ENCODE data around the gene CST4.
"Not testable (repeated sequence)": the region's sequence is repeated elsewhere in the genome, so short reads cannot be mapped to it uniquely, and the experiment has no call there.

The CST4 gene

GRCh38 chr20:23670361-23670760 lies 18.5 kb downstream of the CST4 start:
- Histone ChIP-seq H3K27ac (ENCODE audit: low read depth, low read length) (no peak overlapping the region), H3K27me3 (ENCODE audit: control insufficient read depth, insufficient read depth, low read length) (no peaks in the 10 kb centered on the region), H3K9me3 (ENCODE audit: control insufficient read depth, insufficient read depth, low read length) (no peaks in the 10 kb centered on the region), H3K36me3 (ENCODE audit: control insufficient read depth, insufficient read depth, low read length) (no peaks in the 10 kb centered on the region), H3K4me1 (ENCODE audit: control insufficient read depth, insufficient read depth, low read length) (no peaks in the 10 kb centered on the region), H3K4me3 (ENCODE audit: low read depth, low read length) (no peak overlapping the region), H3K9ac (ENCODE audit: low read depth, low read length) (no peak overlapping the region)

DNA sequence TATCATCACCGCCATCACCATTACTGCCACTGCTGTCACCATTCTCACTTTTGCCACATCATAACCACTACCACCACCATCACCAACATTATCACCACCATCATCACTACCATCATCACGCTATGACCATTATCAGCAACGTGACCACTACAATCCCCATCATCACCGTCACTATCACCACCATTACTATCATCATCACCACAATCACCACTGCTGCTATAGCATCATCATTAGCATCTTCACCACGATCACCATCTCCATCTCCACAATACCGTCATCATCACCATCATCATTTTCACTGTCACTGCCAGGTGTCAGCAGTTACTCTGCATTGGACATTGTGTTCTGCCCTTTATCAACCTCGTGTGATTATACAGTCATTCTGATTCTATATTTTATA lies 19.0 kb downstream of the CST4 start:
- Histone ChIP-seq H3K27ac (ENCODE audit: low read depth, low read length) (no peak overlapping the region), H3K27me3 (ENCODE audit: control insufficient read depth, insufficient read depth, low read length) (no peaks in the 10 kb centered on the region), H3K9ac (ENCODE audit: low read depth, low read length) (no peak overlapping the region), H3K36me3 (ENCODE audit: control insufficient read depth, insufficient read depth, low read length) (no peaks in the 10 kb centered on the region), H3K9me3 (ENCODE audit: control insufficient read depth, insufficient read depth, low read length) (no peaks in the 10 kb centered on the region), H3K4me1 (ENCODE audit: control insufficient read depth, insufficient read depth, low read length) (no peaks in the 10 kb centered on the region), H3K4me3 (ENCODE audit: low read depth, low read length) (no peak overlapping the region)

DNA sequence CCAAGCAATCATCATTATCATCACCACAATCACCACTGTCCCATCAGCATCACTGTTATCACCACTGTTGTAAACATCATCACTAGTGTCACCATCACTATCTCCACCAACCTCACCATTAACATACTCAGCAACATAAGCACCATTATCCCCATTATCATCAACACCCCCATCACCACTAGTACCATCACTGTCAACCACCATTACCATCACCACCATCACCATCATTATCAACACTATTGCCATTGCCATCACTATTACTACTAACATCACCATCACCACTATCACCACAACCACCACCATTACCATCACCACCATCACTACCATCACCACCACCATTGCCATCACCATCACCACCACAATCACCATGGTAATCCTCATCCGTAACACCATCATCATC lies 19.5 kb downstream of the CST4 start:
- Histone ChIP-seq H3K9ac (ENCODE audit: low read depth, low read length) (no peak overlapping the region), H3K9me3 (ENCODE audit: control insufficient read depth, insufficient read depth, low read length) (no peaks in the 10 kb centered on the region), H3K4me1 (ENCODE audit: control insufficient read depth, insufficient read depth, low read length) (no peaks in the 10 kb centered on the region), H3K36me3 (ENCODE audit: control insufficient read depth, insufficient read depth, low read length) (no peaks in the 10 kb centered on the region), H3K27ac (ENCODE audit: low read depth, low read length) (no peak overlapping the region), H3K27me3 (ENCODE audit: control insufficient read depth, insufficient read depth, low read length) (no peaks in the 10 kb centered on the region), H3K4me3 (ENCODE audit: low read depth, low read length) (no peak overlapping the region)

DNA sequence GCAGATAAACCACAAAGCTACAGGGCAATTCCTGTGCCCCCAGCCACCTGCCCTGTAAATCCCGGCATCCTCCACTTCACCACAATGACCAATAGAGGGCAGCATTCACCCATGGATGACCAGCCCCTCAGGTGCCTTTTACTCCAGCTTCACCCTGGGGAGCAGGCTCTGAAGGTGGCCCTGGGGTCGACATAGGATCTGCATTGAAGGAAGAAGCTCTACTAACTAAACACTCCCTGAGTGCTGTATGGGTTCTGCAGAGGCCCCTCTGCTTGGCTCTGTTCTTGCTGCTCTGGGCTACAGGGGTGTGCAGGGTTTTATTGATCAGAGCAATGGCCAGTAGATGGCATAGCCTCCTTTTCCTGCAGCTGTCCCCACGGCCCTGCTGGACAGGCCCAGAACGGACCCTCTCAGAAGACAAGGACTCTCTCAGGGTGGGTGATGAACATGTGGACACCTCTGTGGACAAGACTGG lies 20.3 kb downstream of the CST4 start:
- Histone ChIP-seq H3K4me1 (ENCODE audit: control insufficient read depth, insufficient read depth, low read length) (no peaks in the 10 kb centered on the region), H3K27ac (ENCODE audit: low read depth, low read length) (no peak overlapping the region), H3K9me3 (ENCODE audit: control insufficient read depth, insufficient read depth, low read length) (no peaks in the 10 kb centered on the region), H3K4me3 (ENCODE audit: low read depth, low read length) (no peak overlapping the region), H3K27me3 (ENCODE audit: control insufficient read depth, insufficient read depth, low read length) (no peaks in the 10 kb centered on the region), H3K9ac (ENCODE audit: low read depth, low read length) (no peak overlapping the region), H3K36me3 (ENCODE audit: control insufficient read depth, insufficient read depth, low read length) (no peaks in the 10 kb centered on the region)

DNA sequence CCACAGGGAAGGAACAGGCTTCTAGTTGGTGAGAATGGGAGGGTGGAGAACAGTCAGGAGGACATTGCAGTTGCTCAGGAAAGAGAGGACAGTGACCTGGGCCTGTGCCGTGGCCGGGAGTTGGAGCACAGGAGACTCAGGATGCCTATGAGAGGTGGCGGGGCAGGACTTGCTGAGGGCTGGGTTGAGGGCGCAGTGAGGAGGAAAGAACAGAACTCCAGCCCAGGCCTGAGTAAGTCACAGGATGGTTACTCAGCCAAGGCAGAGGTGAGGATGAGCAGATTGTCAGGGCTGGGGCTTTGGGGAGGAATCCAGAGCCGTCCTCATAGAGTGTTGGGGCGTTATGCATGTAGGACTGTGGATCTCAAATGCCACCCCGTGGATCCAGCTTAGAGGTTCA lies 21.2 kb downstream of the CST4 start:
- Histone ChIP-seq H3K4me3 (ENCODE audit: low read depth, low read length) (no peak overlapping the region), H3K9me3 (ENCODE audit: control insufficient read depth, insufficient read depth, low read length) (no peaks in the 10 kb centered on the region), H3K27me3 (ENCODE audit: control insufficient read depth, insufficient read depth, low read length) (no peaks in the 10 kb centered on the region), H3K9ac (ENCODE audit: low read depth, low read length) (no peak overlapping the region), H3K4me1 (ENCODE audit: control insufficient read depth, insufficient read depth, low read length) (no peaks in the 10 kb centered on the region), H3K36me3 (ENCODE audit: control insufficient read depth, insufficient read depth, low read length) (no peaks in the 10 kb centered on the region), H3K27ac (ENCODE audit: low read depth, low read length) (no peak overlapping the region)

GRCh38 chr20:23666698-23667097 lies 22.1 kb downstream of the CST4 start:
- H3K9ac ChIP-seq (ENCODE audit: low read depth, low read length): no peak overlapping the region
- H3K36me3 ChIP-seq (ENCODE audit: control insufficient read depth, insufficient read depth, low read length): no peaks in the 10 kb centered on the region
- H3K4me3 ChIP-seq (ENCODE audit: low read depth, low read length): no peak overlapping the region
- no peaks in the 10 kb centered on the region for H3K9me3 ChIP-seq (ENCODE audit: control insufficient read depth, insufficient read depth, low read length)
- H3K4me1 ChIP-seq (ENCODE audit: control insufficient read depth, insufficient read depth, low read length): no peaks in the 10 kb centered on the region
- H3K27me3 ChIP-seq (ENCODE audit: control insufficient read depth, insufficient read depth, low read length): no peaks in the 10 kb centered on the region
- H3K27ac ChIP-seq (ENCODE audit: low read depth, low read length): no peak overlapping the region

DNA sequence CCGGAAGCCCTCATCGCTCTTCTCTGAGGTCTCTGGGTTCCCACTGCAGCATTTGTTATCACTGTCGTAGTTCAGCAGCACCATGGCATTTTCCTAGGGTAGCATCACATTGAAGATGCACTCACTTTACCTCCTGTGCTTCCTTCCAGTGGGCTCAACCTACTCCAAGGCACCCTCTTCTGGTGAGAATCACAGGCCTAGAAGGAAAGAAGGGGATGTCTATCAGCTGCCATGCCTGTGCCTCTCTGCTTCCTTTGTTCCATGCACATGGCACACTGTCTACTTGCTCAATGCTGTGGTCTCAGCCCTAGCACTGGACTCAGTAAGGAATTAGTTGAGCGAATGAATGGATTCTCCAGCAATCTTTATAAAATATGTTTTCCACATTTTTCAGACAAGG lies 22.6 kb downstream of the CST4 start:
- H3K27ac ChIP-seq (ENCODE audit: low read depth, low read length): no peak overlapping the region
- no peak overlapping the region for H3K9ac ChIP-seq (ENCODE audit: low read depth, low read length)
- no peaks in the 10 kb centered on the region for H3K36me3 ChIP-seq (ENCODE audit: control insufficient read depth, insufficient read depth, low read length)
- H3K4me3 ChIP-seq (ENCODE audit: low read depth, low read length): no peak overlapping the region
- H3K9me3 ChIP-seq (ENCODE audit: control insufficient read depth, insufficient read depth, low read length): no peaks in the 10 kb centered on the region
- no peaks in the 10 kb centered on the region for H3K4me1 ChIP-seq (ENCODE audit: control insufficient read depth, insufficient read depth, low read length)
- no peaks in the 10 kb centered on the region for H3K27me3 ChIP-seq (ENCODE audit: control insufficient read depth, insufficient read depth, low read length)

DNA sequence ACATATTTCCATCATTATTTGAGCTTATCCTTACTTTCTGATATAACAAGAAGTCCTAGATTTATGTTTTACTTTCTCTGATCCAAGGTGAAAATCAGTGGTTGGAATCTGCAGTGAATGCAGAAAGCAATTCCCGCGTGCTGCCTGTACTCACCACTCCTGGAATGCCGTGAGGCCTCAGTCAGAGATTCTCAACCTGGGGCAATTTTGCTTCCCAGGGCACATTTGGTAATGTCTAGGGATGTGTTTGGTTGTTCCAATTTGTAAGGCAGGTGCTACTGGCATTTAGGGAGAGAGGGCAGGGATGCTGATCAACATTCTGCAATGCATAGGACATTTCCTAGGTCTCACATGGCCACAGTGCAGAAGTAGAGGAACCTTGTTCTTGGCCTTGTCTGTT lies 23.9 kb downstream of the CST4 start:
- Histone ChIP-seq H3K9ac (ENCODE audit: low read depth, low read length) (no peak overlapping the region), H3K4me3 (ENCODE audit: low read depth, low read length) (no peak overlapping the region), H3K9me3 (ENCODE audit: control insufficient read depth, insufficient read depth, low read length) (no peaks in the 10 kb centered on the region), H3K27me3 (ENCODE audit: control insufficient read depth, insufficient read depth, low read length) (no peaks in the 10 kb centered on the region), H3K36me3 (ENCODE audit: control insufficient read depth, insufficient read depth, low read length) (no peaks in the 10 kb centered on the region), H3K4me1 (ENCODE audit: control insufficient read depth, insufficient read depth, low read length) (no peaks in the 10 kb centered on the region), H3K27ac (ENCODE audit: low read depth, low read length) (no peak overlapping the region)

DNA sequence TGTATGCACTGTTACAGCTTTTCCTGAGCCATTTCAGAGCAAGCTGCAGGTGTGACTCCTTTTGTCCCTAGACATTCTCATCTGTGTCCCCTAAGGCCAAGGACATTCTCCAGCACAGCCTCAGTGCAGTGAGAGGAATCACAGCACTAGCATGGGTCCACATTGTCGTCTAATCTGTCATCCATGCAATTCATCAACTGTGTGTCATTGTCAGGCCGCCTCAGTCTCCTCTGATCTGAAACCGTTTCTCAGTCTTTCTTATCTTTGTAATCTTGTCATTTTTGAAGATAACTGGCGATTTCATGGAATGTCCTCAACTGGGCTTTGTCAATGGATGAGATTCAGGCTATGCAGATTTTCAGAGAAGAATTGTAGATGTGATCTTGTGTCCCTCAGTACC lies 24.8 kb downstream of the CST4 start:
- not testable (repeated sequence) for H3K4me1 ChIP-seq (ENCODE audit: control insufficient read depth, insufficient read depth, low read length); H3K9ac ChIP-seq (ENCODE audit: low read depth, low read length); H3K27ac ChIP-seq (ENCODE audit: low read depth, low read length); H3K4me3 ChIP-seq (ENCODE audit: low read depth, low read length); H3K27me3 ChIP-seq (ENCODE audit: control insufficient read depth, insufficient read depth, low read length); H3K9me3 ChIP-seq (ENCODE audit: control insufficient read depth, insufficient read depth, low read length); H3K36me3 ChIP-seq (ENCODE audit: control insufficient read depth, insufficient read depth, low read length)

- Histone ChIP-seq H3K4me3 (ENCODE audit: low read depth, low read length) (no peak overlapping the region), H3K36me3 (ENCODE audit: control insufficient read depth, insufficient read depth, low read length) (no peaks in the 10 kb centered on the region), H3K4me1 (ENCODE audit: control insufficient read depth, insufficient read depth, low read length) (no peaks in the 10 kb centered on the region)
These were observed 25.7 kb downstream of the CST4 start for GRCh38 chr20:23663180-23663579.

DNA sequence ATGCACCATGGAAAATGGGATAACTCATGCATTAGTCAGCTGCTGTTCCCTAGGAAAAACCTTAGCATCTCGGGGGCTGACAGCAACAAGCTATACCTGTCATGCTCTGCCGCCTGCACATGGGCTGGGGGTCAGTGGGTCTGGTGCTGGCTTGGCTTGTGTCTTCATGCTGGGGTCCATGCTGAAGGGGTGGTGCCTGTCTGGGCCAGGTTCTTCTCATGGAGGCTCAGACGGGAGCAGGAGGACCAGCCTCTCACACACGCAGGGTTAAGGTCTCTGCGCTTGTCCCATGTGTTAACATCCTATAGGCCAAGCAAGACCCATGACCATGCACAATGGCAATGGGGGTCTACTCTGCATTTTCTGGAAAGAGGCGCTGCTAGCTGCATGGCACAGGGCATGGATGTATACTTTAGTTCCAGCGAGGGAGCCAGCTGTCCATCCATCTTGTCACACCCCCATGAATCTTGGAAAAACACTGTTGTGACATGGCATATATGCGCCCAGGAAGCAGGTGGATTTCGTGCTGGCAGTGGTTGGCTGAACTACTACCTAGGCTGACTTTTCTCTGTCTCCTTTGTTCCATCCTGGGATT lies 26.5 kb downstream of the CST4 start:
- Histone ChIP-seq H3K9me3 (ENCODE audit: control insufficient read depth, insufficient read depth, low read length) (no peaks in the 10 kb centered on the region), H3K4me1 (ENCODE audit: control insufficient read depth, insufficient read depth, low read length) (no peaks in the 10 kb centered on the region), H3K9ac (ENCODE audit: low read depth, low read length) (no peak overlapping the region), H3K27ac (ENCODE audit: low read depth, low read length) (no peak overlapping the region), H3K27me3 (ENCODE audit: control insufficient read depth, insufficient read depth, low read length) (no peaks in the 10 kb centered on the region), H3K36me3 (ENCODE audit: control insufficient read depth, insufficient read depth, low read length) (no peaks in the 10 kb centered on the region), H3K4me3 (ENCODE audit: low read depth, low read length) (no peak overlapping the region)

More at GRCh38 chr20:23663180-23663579, 25.7 kb downstream of the CST4 start:
- no peaks in the 10 kb centered on the region for H3K9me3 ChIP-seq (ENCODE audit: control insufficient read depth, insufficient read depth, low read length)
- no peak overlapping the region for H3K27ac ChIP-seq (ENCODE audit: low read depth, low read length)
- H3K9ac ChIP-seq (ENCODE audit: low read depth, low read length): no peak overlapping the region
- H3K27me3 ChIP-seq (ENCODE audit: control insufficient read depth, insufficient read depth, low read length): no peaks in the 10 kb centered on the region

- H3K9ac ChIP-seq (ENCODE audit: low read depth, low read length): no peak overlapping the region
- no peaks in the 10 kb centered on the region; the same call in 1 of the 2 replicates for H3K4me1 ChIP-seq (ENCODE audit: control insufficient read depth, insufficient read depth, low read length)
- no peak overlapping the region for H3K27ac ChIP-seq (ENCODE audit: low read depth, low read length)
- no peaks in the 10 kb centered on the region for H3K36me3 ChIP-seq (ENCODE audit: control insufficient read depth, insufficient read depth, low read length)
- H3K4me3 ChIP-seq (ENCODE audit: low read depth, low read length): no peak overlapping the region
- H3K27me3 ChIP-seq (ENCODE audit: control insufficient read depth, insufficient read depth, low read length): no peaks in the 10 kb centered on the region
- no peaks in the 10 kb centered on the region for H3K9me3 ChIP-seq (ENCODE audit: control insufficient read depth, insufficient read depth, low read length)
These were observed 27.8 kb downstream of the CST4 start for GRCh38 chr20:23661002-23661429.

All from HUES48 (cell line).